Osteocyte (in vitro differentiated cells): Measurements from ENCODE around the gene REL. TPM values are rescaled to one million over a fixed set of nuclear protein-coding genes. Genes with fewer than 3 reads are reported as not detected.

Experiments used
- DNase-seq: peaks from one replicate; pipeline ENCODE4 v3.0.0; 2021; ENCODE audit warnings: mixed read lengths; ENCODE audit not compliant: unreplicated experiment; ENCODE audit errors: extremely low spot score
- H3K27ac Mint-ChIP-seq: one replicate; pipeline ENCODE4 v1.8.0; 2021; ENCODE audit warnings: mild to moderate bottlenecking, mixed read lengths; ENCODE audit not compliant: unreplicated experiment
- H3K27me3 Mint-ChIP-seq: one replicate; pipeline ENCODE4 v1.8.0; 2021; ENCODE audit warnings: mixed read lengths; ENCODE audit not compliant: unreplicated experiment
- H3K36me3 Mint-ChIP-seq: one replicate; pipeline ENCODE4 v1.8.0; 2021; ENCODE audit warnings: mixed read lengths; ENCODE audit not compliant: unreplicated experiment
- H3K4me1 Mint-ChIP-seq: one replicate; pipeline ENCODE4 v1.8.0; 2021; ENCODE audit warnings: mixed read lengths; ENCODE audit not compliant: unreplicated experiment
- H3K4me3 Mint-ChIP-seq: one replicate; pipeline ENCODE4 v1.8.0; 2021; ENCODE audit warnings: mild to moderate bottlenecking, moderate library complexity, mixed read lengths; ENCODE audit not compliant: unreplicated experiment
- H3K9me3 Mint-ChIP-seq: one replicate; pipeline ENCODE4 v1.8.0; 2021; ENCODE audit warnings: mixed read lengths; ENCODE audit not compliant: unreplicated experiment
- total RNA-seq: library from RNA; stranded (reverse); gene quantifications from 2 replicates; pipeline ENCODE4 v1.2.1, GENCODE V29; 2021
- TF ChIP-seq, protein P1 (sequence below): fragments of 200-600 bp; sonication (generic); IDR thresholded peaks from 2 replicates; pipeline ENCODE4 v1.5.0; 2021; ENCODE audit warnings: antibody characterized with exemption, mild to moderate bottlenecking, moderate library complexity

Gene REL
- total RNA-seq, 1 donor from 2014 or later, result 7.1 TPM

DNA sequence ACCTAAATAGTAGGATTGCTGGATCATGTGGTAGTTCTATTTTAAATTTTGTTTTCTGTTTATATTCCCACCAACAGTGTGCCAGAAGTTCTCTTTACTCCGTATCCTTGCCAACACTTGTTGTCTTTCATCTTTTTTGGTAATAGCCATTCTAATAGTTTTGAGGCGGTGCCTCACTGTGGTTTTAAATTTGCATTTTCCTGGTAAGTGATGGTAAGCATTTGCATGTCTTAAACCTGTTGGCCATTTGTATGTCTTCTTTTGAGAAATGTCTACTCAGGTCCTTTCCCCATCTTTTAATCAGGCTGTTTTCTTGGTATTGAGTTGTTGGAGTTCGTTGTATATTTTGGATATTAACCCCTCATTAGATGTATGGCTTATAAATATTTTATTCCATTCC, 51.6 kb downstream of the REL start:
- H3K4me1 Mint-ChIP-seq, result no peaks in the 10 kb centered on the region
- H3K27ac Mint-ChIP-seq, result no peak overlapping the region
- H3K4me3 Mint-ChIP-seq, result no peak overlapping the region
- TF ChIP-seq, protein P1, sequence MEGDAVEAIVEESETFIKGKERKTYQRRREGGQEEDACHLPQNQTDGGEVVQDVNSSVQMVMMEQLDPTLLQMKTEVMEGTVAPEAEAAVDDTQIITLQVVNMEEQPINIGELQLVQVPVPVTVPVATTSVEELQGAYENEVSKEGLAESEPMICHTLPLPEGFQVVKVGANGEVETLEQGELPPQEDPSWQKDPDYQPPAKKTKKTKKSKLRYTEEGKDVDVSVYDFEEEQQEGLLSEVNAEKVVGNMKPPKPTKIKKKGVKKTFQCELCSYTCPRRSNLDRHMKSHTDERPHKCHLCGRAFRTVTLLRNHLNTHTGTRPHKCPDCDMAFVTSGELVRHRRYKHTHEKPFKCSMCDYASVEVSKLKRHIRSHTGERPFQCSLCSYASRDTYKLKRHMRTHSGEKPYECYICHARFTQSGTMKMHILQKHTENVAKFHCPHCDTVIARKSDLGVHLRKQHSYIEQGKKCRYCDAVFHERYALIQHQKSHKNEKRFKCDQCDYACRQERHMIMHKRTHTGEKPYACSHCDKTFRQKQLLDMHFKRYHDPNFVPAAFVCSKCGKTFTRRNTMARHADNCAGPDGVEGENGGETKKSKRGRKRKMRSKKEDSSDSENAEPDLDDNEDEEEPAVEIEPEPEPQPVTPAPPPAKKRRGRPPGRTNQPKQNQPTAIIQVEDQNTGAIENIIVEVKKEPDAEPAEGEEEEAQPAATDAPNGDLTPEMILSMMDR, result no peak
- H3K9me3 Mint-ChIP-seq, result peaks cover 6% of the 10 kb centered on the region
- no peaks in the 10 kb centered on the region for H3K27me3 Mint-ChIP-seq
- peaks cover 8% of the 10 kb centered on the region for H3K36me3 Mint-ChIP-seq
- DNase-seq, result no peak

DNA sequence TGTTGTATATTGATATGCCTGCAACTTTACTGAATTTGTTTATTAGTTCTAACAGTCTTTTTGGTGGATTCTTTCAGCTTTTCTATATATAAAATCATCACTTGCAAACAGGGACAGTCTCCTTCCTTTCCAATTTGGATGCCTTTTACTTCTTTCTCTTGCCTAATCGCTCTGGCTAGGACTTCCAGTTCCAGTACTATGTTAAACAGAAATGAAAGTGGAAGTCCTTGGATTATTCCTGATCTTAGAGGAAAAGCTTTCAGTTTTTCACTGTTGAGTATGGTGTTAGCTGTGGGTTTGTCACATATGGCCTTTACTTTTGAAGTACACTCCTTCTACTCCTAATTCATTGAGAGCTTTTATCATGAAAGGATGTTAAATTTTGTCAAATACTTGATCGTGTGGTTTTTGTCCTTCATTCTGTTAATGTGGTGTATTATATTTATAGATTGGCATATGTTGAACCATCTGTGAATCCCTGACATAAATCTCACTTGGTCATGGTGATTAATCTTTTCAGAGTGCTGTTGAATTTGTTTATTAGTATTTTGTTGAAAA, 52.9 kb downstream of the REL start:
- Mint-ChIP-seq H3K36me3 (peaks cover 7% of the 10 kb centered on the region), H3K27me3 (no peaks in the 10 kb centered on the region), H3K4me1 (no peaks in the 10 kb centered on the region), H3K27ac (no peak overlapping the region), H3K4me3 (no peak overlapping the region), H3K9me3 (peaks cover 6% of the 10 kb centered on the region)
- TF ChIP-seq, protein P1, result no peak
- DNase-seq, result no peak

DNA sequence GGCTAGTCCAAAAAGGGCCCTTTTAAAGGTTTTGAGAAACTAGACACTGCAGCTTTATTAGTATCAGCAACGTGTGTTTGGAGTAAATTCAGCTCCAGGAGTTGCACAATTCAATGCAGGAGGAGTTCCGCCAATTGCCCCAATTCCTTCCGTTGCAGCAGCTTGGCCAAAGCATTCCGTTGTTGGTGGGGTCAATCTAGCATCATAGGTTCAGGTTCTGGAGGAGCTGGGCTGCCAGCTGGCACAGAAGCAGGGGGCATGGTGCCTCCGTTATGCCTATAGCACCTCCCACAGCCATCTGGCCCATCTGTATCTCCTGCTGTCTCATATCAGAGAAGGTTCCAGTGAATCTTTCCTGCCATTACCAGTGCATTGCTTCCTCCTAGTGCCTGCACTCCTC, 55.4 kb downstream of the REL start:
- H3K36me3 Mint-ChIP-seq, result peaks cover 8% of the 10 kb centered on the region
- no peaks in the 10 kb centered on the region for H3K4me1 Mint-ChIP-seq
- DNase-seq, result no peak
- no peak overlapping the region for H3K27ac Mint-ChIP-seq
- TF ChIP-seq, protein P1, result no peak
- no peaks in the 10 kb centered on the region for H3K27me3 Mint-ChIP-seq
- H3K4me3 Mint-ChIP-seq, result no peak overlapping the region
- peaks cover 6% of the 10 kb centered on the region for H3K9me3 Mint-ChIP-seq

DNA sequence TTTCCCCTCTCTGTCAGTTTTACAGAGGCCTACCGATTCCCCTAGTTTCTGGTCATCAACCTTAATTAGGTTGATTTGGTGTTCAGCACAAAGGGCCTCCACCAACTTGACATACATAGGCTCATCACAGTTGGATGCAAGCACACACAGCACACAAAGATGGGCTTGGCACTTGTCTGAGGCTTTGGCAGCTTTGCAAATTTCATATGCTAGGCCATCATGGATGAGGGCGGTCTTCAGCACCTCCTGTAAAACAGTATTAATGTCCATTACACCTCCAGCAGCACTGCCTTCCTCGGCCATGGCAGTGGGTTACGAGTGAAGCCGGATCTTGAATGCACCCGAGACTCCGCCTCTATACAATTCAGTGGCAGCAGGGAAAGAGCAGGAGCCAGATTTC, 56.9 kb downstream of the REL start:
- no peak for DNase-seq
- Mint-ChIP-seq H3K4me3 (no peak overlapping the region), H3K36me3 (peaks cover 3% of the 10 kb centered on the region), H3K9me3 (peaks cover 3% of the 10 kb centered on the region), H3K27ac (no peak overlapping the region), H3K4me1 (no peaks in the 10 kb centered on the region), H3K27me3 (no peaks in the 10 kb centered on the region)
- TF ChIP-seq, protein P1, result no peak

DNA sequence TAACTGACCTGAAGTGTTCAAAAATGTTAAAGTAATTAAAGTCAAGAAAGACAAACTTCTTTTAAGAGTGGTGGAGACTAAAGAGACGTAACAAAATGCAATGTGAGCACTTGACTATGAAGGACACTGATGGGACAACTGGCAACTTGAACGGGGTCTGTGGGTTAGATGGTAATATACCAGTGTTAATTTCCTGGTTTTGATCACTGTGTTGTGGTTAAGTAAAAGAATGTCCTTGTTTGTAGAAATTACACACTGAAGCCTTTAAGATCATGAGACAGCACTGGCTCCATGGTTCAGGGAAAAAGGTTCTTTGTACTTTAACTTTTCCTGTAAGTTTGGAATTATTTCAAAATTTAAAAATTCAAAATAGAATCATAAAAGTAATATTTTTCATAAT, 58.2 kb downstream of the REL start:
- peaks cover 3% of the 10 kb centered on the region for H3K9me3 Mint-ChIP-seq
- DNase-seq, result no peak
- H3K4me1 Mint-ChIP-seq, result no peaks in the 10 kb centered on the region
- peaks cover 3% of the 10 kb centered on the region for H3K36me3 Mint-ChIP-seq
- TF ChIP-seq, protein P1, result no peak
- no peak overlapping the region for H3K4me3 Mint-ChIP-seq
- no peak overlapping the region for H3K27ac Mint-ChIP-seq
- no peaks in the 10 kb centered on the region for H3K27me3 Mint-ChIP-seq
